CD4-positive, CD25-positive, alpha-beta regulatory T cell (primary cell): ENCODE measurements around the gene ASCC3. TPM values are rescaled to one million over a fixed set of nuclear protein-coding genes. Genes with fewer than 3 reads are reported as not detected.

Source experiments
- ATAC-seq, 2 donors: fragments of 150-1000 bp; cut with Tn5 transposase; one replicate each; pipeline ENCODE4 v1.10.0; 2021; ENCODE audit warnings: low read depth in 2 of 2, moderate number of reproducible peaks in 2 of 2, moderate library complexity in 1 of 2
- DNase-seq, 3 donors: peaks; one replicate each; pipeline versions ENCODE4 v3.0.0 to v3.0.0-alpha.2; 2012 to 2022; ENCODE audit warnings: mixed read lengths in 1 of 3
- H3K27ac ChIP-seq: one replicate; pipeline ENCODE4 v1.7.0; 2013; ENCODE audit warnings: mild to moderate bottlenecking, low read length; ENCODE audit not compliant: insufficient read depth, poor library complexity, severe bottlenecking
- H3K27me3 ChIP-seq: one replicate; pipeline ENCODE4 v1.7.0; 2013; ENCODE audit warnings: low read length; ENCODE audit not compliant: control insufficient read depth, insufficient read depth
- H3K36me3 ChIP-seq: one replicate; pipeline ENCODE4 v1.7.0; 2013; ENCODE audit warnings: mild to moderate bottlenecking, low read length, moderate library complexity; ENCODE audit not compliant: control insufficient read depth, insufficient read depth
- H3K4me1 ChIP-seq: 2 replicates; pipeline ENCODE4 v1.7.0; 2013; ENCODE audit warnings: mild to moderate bottlenecking, low read length; ENCODE audit not compliant: insufficient read depth, control insufficient read depth, poor library complexity, severe bottlenecking
- H3K4me3 ChIP-seq: one replicate; pipeline ENCODE4 v1.7.0; 2013; ENCODE audit warnings: low read depth, mild to moderate bottlenecking, low read length, moderate library complexity
- H3K9me3 ChIP-seq, 2 experiments: 1 replicate in 1 of 2; 2 replicates in 1 of 2; pipeline ENCODE4 v1.7.0; 2013; ENCODE audit warnings: low read length in 2 of 2, mild to moderate bottlenecking in 1 of 2, moderate library complexity in 1 of 2; ENCODE audit not compliant: control insufficient read depth in 2 of 2
- H3K27ac Mint-ChIP-seq, 3 donors: one replicate each; pipeline ENCODE4 v1.8.0; 2020 to 2022; ENCODE audit warnings: mild to moderate bottlenecking in 3 of 3, mixed read lengths in 3 of 3, moderate library complexity in 2 of 3
- H3K27me3 Mint-ChIP-seq: one replicate; pipeline ENCODE4 v1.8.0; 2022; ENCODE audit warnings: mild to moderate bottlenecking, mixed read lengths
- H3K36me3 Mint-ChIP-seq: one replicate; pipeline ENCODE4 v1.8.0; 2020; ENCODE audit warnings: mixed read lengths
- H3K4me1 Mint-ChIP-seq, 4 donors: one replicate each; pipeline ENCODE4 v1.8.0; 2020 to 2022; ENCODE audit warnings: mixed read lengths in 4 of 4, mild to moderate bottlenecking in 1 of 4
- H3K4me3 Mint-ChIP-seq, 4 donors: one replicate each; pipeline ENCODE4 v1.8.0; 2020 to 2022; ENCODE audit warnings: mild to moderate bottlenecking in 4 of 4, mixed read lengths in 4 of 4, moderate library complexity in 3 of 4
- H3K9me3 Mint-ChIP-seq, 7 donors: one replicate each; pipeline ENCODE4 v1.8.0; 2020 to 2022; ENCODE audit warnings: mixed read lengths in 7 of 7, mild to moderate bottlenecking in 3 of 7, moderate library complexity in 2 of 7
- polyA plus RNA-seq, 4 donors: library from polyadenylated mRNA; unstranded; fragments of 300-500 nt; fragmentation: Illumina TruSeq; gene quantifications; one replicate each; pipeline ENCODE4 v1.2.3, GENCODE V29; 2021
- total RNA-seq: library from RNA; stranded (reverse); gene quantifications from one replicate; pipeline ENCODE4 v1.2.3, GENCODE V29; 2022

ASCC3 gene
- total and polyA plus RNA-seq, 5 donors from 2014 or later, result 22.6 to 51.2 (median 29.2) TPM

DNA sequence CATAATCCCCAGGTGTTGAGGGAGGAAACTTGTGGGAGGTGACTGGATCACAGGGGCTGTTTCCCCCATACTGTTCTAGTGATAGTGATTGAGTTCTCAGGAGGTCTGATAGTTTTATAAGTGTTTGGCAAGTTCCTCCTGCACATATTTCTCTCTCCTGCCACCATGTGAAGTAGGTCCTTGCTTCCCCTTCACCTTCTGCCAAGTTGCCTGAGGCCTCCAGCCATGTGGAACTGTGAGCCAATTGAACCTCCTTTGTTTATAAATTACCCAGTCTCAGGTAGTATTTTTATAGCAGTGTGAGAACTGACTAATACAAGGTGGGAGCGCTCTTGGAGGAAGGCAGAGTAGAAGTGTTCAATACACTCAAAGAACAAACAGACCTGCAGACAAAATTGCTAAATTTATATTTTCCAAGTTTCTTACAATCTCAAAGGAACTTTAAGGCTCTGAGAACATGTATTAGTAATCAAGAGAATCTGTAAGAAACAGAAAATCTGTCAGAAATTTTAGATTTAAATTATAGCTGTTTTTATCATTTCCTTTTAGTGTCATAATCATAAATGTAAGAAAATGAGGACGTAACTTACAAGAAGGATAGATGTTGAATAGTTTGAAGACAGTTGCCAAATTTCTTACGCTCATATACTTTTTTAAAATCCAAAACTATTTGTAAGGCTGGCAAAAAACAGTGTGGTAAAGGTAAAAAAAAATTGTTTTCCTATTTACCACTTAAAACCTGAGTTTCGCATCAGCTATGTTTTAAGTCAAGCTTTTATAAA, 77.7 kb downstream of the ASCC3 start:
- Histone ChIP-seq H3K36me3 (peaks cover 17% of the 10 kb centered on the region), H3K9me3 (no peaks in the 10 kb centered on the region), H3K4me1 (no peaks in the 10 kb centered on the region), H3K27me3 (no peaks in the 10 kb centered on the region), H3K27ac (no peak overlapping the region), H3K4me3 (no peak overlapping the region)
- H3K4me3 Mint-ChIP-seq, result no peak overlapping the region
- DNase-seq (no peak), ATAC-seq (no peak)
- no peaks in the 10 kb centered on the region for H3K9me3 Mint-ChIP-seq
- H3K27ac Mint-ChIP-seq, result peak overlapping the region in 2 of 3 donors; percentile 56 to 59
- H3K4me1 Mint-ChIP-seq, result peaks cover 6 to 22% (median 14%) of the 10 kb centered on the region in 4 donors
- H3K27me3 Mint-ChIP-seq, result no peaks in the 10 kb centered on the region
- H3K36me3 Mint-ChIP-seq, result peaks cover 38% of the 10 kb centered on the region

DNA sequence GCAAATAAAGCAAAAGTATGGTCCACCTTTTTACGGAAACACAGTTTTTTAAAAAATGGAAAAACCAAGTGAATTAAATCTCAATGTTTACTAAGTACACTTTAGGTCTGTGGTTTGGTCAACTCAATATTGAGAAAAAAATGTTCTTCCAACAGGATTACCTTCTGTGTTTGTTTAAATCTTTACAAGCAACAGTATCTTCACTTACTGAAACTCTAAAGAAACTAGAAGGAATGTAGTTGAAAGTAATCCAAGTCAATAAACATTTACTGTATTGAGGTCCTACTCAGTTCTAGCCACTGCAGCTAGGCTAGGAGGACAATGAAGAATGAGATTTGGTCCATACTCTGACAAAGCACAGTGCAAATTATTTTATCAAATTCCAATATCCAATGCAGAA, 80.1 kb downstream of the ASCC3 start:
- Mint-ChIP-seq H3K27me3 (no peaks in the 10 kb centered on the region), H3K4me1 (peaks cover 9 to 21% (median 15%) of the 10 kb centered on the region in 4 donors), H3K27ac (no peak overlapping the region), H3K9me3 (no peaks in the 10 kb centered on the region), H3K36me3 (peaks cover 49% of the 10 kb centered on the region), H3K4me3 (no peak overlapping the region)
- H3K27me3 ChIP-seq, result no peaks in the 10 kb centered on the region
- no peaks in the 10 kb centered on the region for H3K4me1 ChIP-seq
- no peak overlapping the region for H3K27ac ChIP-seq
- no peaks in the 10 kb centered on the region for H3K9me3 ChIP-seq
- DNase-seq (no peak), ATAC-seq (no peak)
- H3K4me3 ChIP-seq, result no peak overlapping the region
- H3K36me3 ChIP-seq, result peaks cover 24% of the 10 kb centered on the region

DNA sequence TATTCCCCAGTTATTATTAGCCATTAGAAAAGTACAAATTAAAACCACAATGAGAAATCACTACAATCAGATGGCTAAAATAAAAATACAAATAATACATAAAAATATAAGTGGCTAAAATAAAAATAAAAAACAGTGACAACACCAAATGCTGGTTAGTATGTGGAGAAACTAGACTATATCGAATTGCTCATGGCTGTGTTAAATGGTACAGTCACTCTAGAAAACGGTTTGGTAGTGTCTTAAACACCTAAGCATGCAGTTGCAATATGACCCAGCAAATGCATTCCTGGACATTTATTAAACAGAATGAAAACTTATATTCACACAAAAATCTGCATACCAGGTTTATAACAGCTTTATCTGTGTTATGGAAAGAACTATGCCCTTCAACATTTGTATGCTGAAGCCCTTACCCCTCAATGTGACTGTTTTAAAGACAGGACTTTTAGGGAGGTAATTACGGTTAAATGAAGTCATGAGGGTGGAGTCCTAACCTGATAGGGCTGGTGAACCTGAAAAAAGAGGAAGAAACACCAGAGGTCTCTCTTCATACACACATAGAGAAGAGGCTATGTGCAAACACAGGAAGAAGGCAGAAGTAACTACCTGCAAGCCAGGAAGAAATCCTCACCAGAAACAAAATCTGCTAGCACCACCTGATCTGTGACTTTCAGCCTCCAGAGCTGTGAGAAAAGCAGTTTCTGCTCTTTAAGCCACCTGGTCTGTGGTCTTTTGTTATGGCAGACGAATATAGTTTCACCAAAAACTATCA, 84.9 kb downstream of the ASCC3 start:
- no peak overlapping the region for H3K4me3 ChIP-seq
- peaks cover 54% of the 10 kb centered on the region for H3K36me3 Mint-ChIP-seq
- peak overlapping the region in 1 of 3 donors; percentile 30 for H3K27ac Mint-ChIP-seq

DNA sequence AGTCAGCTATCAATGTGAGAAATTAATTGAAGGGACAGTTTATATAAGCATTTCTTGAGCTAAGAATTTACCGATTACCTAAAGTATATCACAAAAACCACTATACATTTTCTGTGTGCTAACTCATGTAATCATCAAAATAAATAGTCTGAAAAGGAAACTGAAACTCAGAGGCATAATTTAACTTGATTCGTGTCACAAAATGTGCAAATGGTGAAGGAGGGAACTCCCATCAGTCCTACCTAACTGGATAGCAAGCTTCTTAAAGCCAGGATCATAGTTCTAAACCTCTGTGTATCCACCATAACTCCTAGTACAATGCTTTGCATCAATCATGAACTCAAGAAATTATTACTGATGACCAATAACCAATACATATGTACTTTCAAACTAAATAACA, 91.0 kb downstream of the ASCC3 start:
- Histone ChIP-seq H3K9me3 (no peaks in the 10 kb centered on the region), H3K4me3 (peak overlapping the region; percentile 51), H3K36me3 (peaks cover 4% of the 10 kb centered on the region), H3K4me1 (peaks cover 13% of the 10 kb centered on the region), H3K27ac (no peak overlapping the region), H3K27me3 (no peaks in the 10 kb centered on the region)
- peaks cover 20 to 33% (median 26%) of the 10 kb centered on the region in 4 donors for H3K4me1 Mint-ChIP-seq
- DNase-seq (peak in 1 of 3 donors; percentile 22), ATAC-seq (no peak)
- no peak overlapping the region for H3K4me3 Mint-ChIP-seq
- H3K9me3 Mint-ChIP-seq, result no peaks in the 10 kb centered on the region
- H3K27me3 Mint-ChIP-seq, result no peaks in the 10 kb centered on the region
- H3K36me3 Mint-ChIP-seq, result peaks cover 31% of the 10 kb centered on the region
- no peak overlapping the region for H3K27ac Mint-ChIP-seq

More for the DNA sequence above, 84.9 kb downstream of the ASCC3 start:
- no peaks in the 10 kb centered on the region for H3K27me3 ChIP-seq
- H3K4me1 ChIP-seq, result peaks cover 13% of the 10 kb centered on the region
- no peaks in the 10 kb centered on the region for H3K9me3 ChIP-seq
- ATAC-seq (peak in 1 of 2 donors; percentile 45), DNase-seq (peak in 1 of 3 donors; percentile 23)
- peaks cover 18% of the 10 kb centered on the region for H3K36me3 ChIP-seq
- H3K9me3 Mint-ChIP-seq, result no peaks in the 10 kb centered on the region
- no peaks in the 10 kb centered on the region for H3K27me3 Mint-ChIP-seq
- no peak overlapping the region for H3K4me3 Mint-ChIP-seq
- peaks cover 13 to 30% (median 24%) of the 10 kb centered on the region in 4 donors for H3K4me1 Mint-ChIP-seq
- H3K27ac ChIP-seq, result no peak overlapping the region

DNA sequence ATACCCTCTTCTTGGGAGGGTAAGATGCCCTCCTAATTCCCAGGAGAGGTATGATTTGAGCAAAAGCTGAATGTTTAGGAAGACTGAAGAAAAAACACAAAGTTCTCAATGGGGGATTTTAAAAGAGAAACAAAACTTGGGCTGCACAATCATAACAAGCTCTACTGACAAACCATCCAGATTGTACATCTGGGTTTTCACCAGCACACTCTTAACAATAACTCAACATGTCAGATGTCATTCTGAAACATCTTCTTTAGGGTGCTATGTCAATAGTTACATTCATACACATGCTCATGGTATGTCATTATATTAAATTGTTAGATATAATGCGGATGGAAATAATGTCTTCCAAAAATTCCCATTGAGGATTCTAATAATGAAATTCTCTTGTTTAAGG, 95.1 kb downstream of the ASCC3 start:
- Histone ChIP-seq H3K4me3 (no peak overlapping the region), H3K27ac (no peak overlapping the region), H3K4me1 (no peaks in the 10 kb centered on the region), H3K27me3 (no peaks in the 10 kb centered on the region), H3K36me3 (peaks cover 4% of the 10 kb centered on the region), H3K9me3 (no peaks in the 10 kb centered on the region)
- ATAC-seq, result no peak
- Mint-ChIP-seq H3K4me1 (peaks cover 8 to 24% (median 11%) of the 10 kb centered on the region in 4 donors), H3K4me3 (no peak overlapping the region), H3K36me3 (peaks cover 20% of the 10 kb centered on the region), H3K27ac (peak overlapping the region in 1 of 3 donors; percentile 58), H3K9me3 (no peaks in the 10 kb centered on the region), H3K27me3 (no peaks in the 10 kb centered on the region)
- DNase-seq, result no peak

DNA sequence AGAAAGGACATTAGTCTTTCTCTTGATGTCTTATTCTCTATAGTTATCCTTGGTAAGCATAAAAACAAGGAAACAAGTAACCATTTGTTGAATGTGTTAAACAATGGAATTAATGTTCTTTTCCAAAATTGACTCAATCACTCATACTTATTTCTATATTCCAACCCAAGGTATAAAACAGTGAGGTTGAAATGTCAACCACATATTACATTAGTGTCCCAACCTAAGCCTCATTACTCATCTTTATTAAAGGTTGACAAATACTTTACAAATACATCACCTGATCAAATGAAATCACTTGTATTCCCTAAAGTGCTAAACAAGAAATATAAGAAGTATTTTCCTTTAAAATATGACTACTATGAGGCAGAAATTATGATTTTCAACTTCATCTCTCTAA, 100.5 kb downstream of the ASCC3 start:
- no peak for DNase-seq
- no peaks in the 10 kb centered on the region for H3K27me3 ChIP-seq
- no peaks in the 10 kb centered on the region for H3K4me1 ChIP-seq
- H3K4me1 Mint-ChIP-seq, result peaks cover 0 to 9% (median 2%) of the 10 kb centered on the region in 4 donors
- H3K27ac ChIP-seq, result no peak overlapping the region
- no peak overlapping the region for H3K27ac Mint-ChIP-seq
- H3K4me3 Mint-ChIP-seq, result no peak overlapping the region
- ATAC-seq, result no peak
- H3K4me3 ChIP-seq, result no peak overlapping the region
- H3K9me3 ChIP-seq, result no peaks in the 10 kb centered on the region
- peaks cover 13% of the 10 kb centered on the region for H3K36me3 Mint-ChIP-seq
- H3K9me3 Mint-ChIP-seq, result peaks cover 0 to 1% (median 0%) of the 10 kb centered on the region in 7 donors
- no peaks in the 10 kb centered on the region for H3K27me3 Mint-ChIP-seq
- no peaks in the 10 kb centered on the region for H3K36me3 ChIP-seq

DNA sequence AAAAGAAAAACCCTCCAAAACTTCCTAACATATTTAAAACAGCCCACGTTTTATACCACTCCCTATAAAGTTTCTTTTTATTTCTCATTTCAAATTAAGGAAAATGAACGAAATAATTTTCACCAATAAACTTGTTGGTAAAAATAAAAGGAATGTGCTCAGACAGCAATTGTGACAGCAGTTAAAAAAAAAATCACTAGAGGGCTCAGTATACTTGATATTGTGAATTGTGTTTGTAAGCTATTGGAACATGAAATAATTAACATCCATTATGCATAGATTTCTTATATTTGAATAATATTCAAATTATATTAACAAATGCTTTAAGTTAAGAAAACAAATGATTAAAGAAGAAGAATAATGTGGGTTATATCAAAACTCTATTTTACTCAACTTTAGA, 105.5 kb downstream of the ASCC3 start:
- Histone ChIP-seq H3K9me3 (no peaks in the 10 kb centered on the region), H3K27me3 (no peaks in the 10 kb centered on the region), H3K27ac (no peak overlapping the region), H3K4me3 (no peak overlapping the region), H3K36me3 (peaks cover 3% of the 10 kb centered on the region), H3K4me1 (no peaks in the 10 kb centered on the region)
- Mint-ChIP-seq H3K27me3 (no peaks in the 10 kb centered on the region), H3K4me3 (no peak overlapping the region), H3K4me1 (peaks cover 3 to 10% (median 6%) of the 10 kb centered on the region in 4 donors), H3K27ac (no peak overlapping the region), H3K9me3 (peaks cover 0 to 2% (median 0%) of the 10 kb centered on the region in 7 donors), H3K36me3 (peaks cover 19% of the 10 kb centered on the region)
- ATAC-seq (no peak), DNase-seq (no peak)
